PC-3 (cell line): ENCODE data around the gene CEP112.

Experiments
- EZH2 ChIP-seq: fragments of 300-600 bp; sonication (generic); IDR thresholded peaks from one replicate; pipeline ENCODE4 v1.6.1; 2017; ENCODE audit warnings: antibody characterized with exemption, mild to moderate bottlenecking, low read length; ENCODE audit not compliant: unreplicated experiment
- EZH2phosphoT487 ChIP-seq: fragments of 300-600 bp; sonication (generic); IDR thresholded peaks from 2 replicates; pipeline ENCODE4 v1.6.1; 2018; ENCODE audit warnings: mild to moderate bottlenecking, antibody characterized with exemption, low read length, borderline replicate concordance
- TF ChIP-seq, protein P1 (sequence below): fragments of 300-600 bp; sonication (generic); conservative IDR thresholded peaks from 2 replicates; pipeline ENCODE4 v1.5.1; 2017; ENCODE audit warnings: antibody characterized with exemption, low read depth, mild to moderate bottlenecking, low read length

DNA sequence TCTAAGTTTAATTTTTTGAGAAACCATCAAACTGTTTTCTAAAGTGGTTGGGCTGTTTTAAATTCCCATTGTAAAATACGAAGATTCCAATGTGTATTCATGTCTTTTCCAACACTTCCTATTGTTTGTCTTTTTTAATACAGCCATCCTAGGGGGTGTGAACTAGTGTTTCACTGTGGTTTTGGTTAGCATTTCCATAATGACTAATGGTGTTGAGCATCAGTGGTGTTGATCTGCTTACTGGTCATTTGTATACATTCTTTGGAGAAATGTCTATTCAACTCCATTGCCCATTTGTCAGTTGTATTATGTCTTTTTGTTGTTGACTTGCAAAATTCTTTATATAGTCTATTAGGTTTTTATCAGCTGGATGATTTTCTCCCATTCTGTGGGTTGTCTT, 391.3 kb downstream of the CEP112 start:
- TF ChIP-seq, protein P1, sequence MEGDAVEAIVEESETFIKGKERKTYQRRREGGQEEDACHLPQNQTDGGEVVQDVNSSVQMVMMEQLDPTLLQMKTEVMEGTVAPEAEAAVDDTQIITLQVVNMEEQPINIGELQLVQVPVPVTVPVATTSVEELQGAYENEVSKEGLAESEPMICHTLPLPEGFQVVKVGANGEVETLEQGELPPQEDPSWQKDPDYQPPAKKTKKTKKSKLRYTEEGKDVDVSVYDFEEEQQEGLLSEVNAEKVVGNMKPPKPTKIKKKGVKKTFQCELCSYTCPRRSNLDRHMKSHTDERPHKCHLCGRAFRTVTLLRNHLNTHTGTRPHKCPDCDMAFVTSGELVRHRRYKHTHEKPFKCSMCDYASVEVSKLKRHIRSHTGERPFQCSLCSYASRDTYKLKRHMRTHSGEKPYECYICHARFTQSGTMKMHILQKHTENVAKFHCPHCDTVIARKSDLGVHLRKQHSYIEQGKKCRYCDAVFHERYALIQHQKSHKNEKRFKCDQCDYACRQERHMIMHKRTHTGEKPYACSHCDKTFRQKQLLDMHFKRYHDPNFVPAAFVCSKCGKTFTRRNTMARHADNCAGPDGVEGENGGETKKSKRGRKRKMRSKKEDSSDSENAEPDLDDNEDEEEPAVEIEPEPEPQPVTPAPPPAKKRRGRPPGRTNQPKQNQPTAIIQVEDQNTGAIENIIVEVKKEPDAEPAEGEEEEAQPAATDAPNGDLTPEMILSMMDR = no peak
- TF ChIP-seq EZH2phosphoT487 (no peak), EZH2 (no peak)
